CD4-positive, alpha-beta memory T cell (primary cell): ENCODE measurements around the gene GRIA1. TPM values are rescaled to one million over a fixed set of nuclear protein-coding genes. Genes with fewer than 3 reads are reported as not detected.
"Not testable (repeated sequence)": the region's sequence is repeated elsewhere in the genome, so short reads cannot be mapped to it uniquely, and the experiment has no call there.

Source experiments
- CTCF ChIA-PET: fragments of 350-600 bp; sonication (Branson Sonifier 250); formaldehyde crosslinking; loops from one replicate; lab custom pipeline; 2021; ENCODE audit warnings: inconsistent platforms; ENCODE audit not compliant: partially characterized antibody; lab: Charles Lee
- POLR2A ChIA-PET: fragments of 350-600 bp; sonication (Branson Sonifier 250); formaldehyde crosslinking; loops from one replicate; lab custom pipeline; 2021; ENCODE audit not compliant: partially characterized antibody; lab: Charles Lee
- DNase-seq, 5 donors: peaks; one replicate each; pipeline versions ENCODE4 v3.0.0 to v3.0.0-alpha.2; 2020 to 2022; ENCODE audit warnings: mixed read lengths in 1 of 5
- H3K27ac ChIP-seq: one replicate; pipeline ENCODE4 v1.7.0; 2013; ENCODE audit warnings: low read depth, low read length
- H3K27me3 ChIP-seq: 2 replicates; pipeline ENCODE4 v1.7.0; 2013; ENCODE audit warnings: mild to moderate bottlenecking, low read length, moderate library complexity; ENCODE audit not compliant: insufficient read depth
- H3K36me3 ChIP-seq: 2 replicates; pipeline ENCODE4 v1.7.0; 2013; ENCODE audit warnings: mild to moderate bottlenecking, low read length, moderate library complexity; ENCODE audit not compliant: insufficient read depth
- H3K4me1 ChIP-seq: 2 replicates; pipeline ENCODE4 v1.7.0; 2013; ENCODE audit warnings: mild to moderate bottlenecking, low read length, moderate library complexity; ENCODE audit not compliant: insufficient read depth
- H3K4me3 ChIP-seq, 2 donors: one replicate each; pipeline ENCODE4 v1.7.0; 2013; ENCODE audit warnings: low read length in 2 of 2, mild to moderate bottlenecking in 1 of 2
- H3K9me3 ChIP-seq, 2 donors: one replicate each; pipeline ENCODE4 v1.7.0; 2013; ENCODE audit warnings: low read length in 2 of 2, control low read depth in 1 of 2; ENCODE audit not compliant: control insufficient read depth in 1 of 2
- H3K27ac Mint-ChIP-seq, 7 donors: one replicate each; pipeline ENCODE4 v1.8.0; 2020 to 2021; ENCODE audit warnings: mixed read lengths in 7 of 7, mild to moderate bottlenecking in 6 of 7, inconsistent platforms in 3 of 7, moderate library complexity in 3 of 7
- H3K27me3 Mint-ChIP-seq, 2 donors: one replicate each; pipeline ENCODE4 v1.8.0; 2020 to 2021; ENCODE audit warnings: mixed read lengths in 2 of 2
- H3K36me3 Mint-ChIP-seq, 2 donors: one replicate each; pipeline ENCODE4 v1.8.0; 2020 to 2021; ENCODE audit warnings: mixed read lengths in 2 of 2, inconsistent platforms in 1 of 2, mild to moderate bottlenecking in 1 of 2
- H3K4me1 Mint-ChIP-seq, 4 donors: one replicate each; pipeline ENCODE4 v1.8.0; 2020 to 2021; ENCODE audit warnings: mixed read lengths in 4 of 4, mild to moderate bottlenecking in 1 of 4
- H3K4me3 Mint-ChIP-seq, 8 donors: one replicate each; pipeline ENCODE4 v1.8.0; 2020 to 2021; ENCODE audit warnings: mixed read lengths in 8 of 8, mild to moderate bottlenecking in 7 of 8, moderate library complexity in 6 of 8, inconsistent platforms in 3 of 8
- H3K9me3 Mint-ChIP-seq, 8 donors: one replicate each; pipeline ENCODE4 v1.8.0; 2020 to 2021; ENCODE audit warnings: mixed read lengths in 8 of 8, mild to moderate bottlenecking in 5 of 8, inconsistent platforms in 3 of 8, moderate library complexity in 1 of 8
- intact Hi-C: fragments of 100-400 bp; cut with micrococcal nuclease; formaldehyde crosslinking; loops from one replicate; pipeline ENCODE4 v1.15.1; 2023
- polyA plus RNA-seq, 2 donors: library from polyadenylated mRNA; unstranded; fragments of 300-500 nt; fragmentation: Illumina TruSeq; gene quantifications; one replicate each; pipeline ENCODE4 v1.2.3, GENCODE V29; 2021
- total RNA-seq, 2 experiments: library from RNA; stranded (reverse); gene quantifications; one replicate each; pipeline ENCODE4 v1.2.3, GENCODE V29; 2021

Gene GRIA1
- total and polyA plus RNA-seq, 4 experiments from 2014 or later, result not detected

DNA sequence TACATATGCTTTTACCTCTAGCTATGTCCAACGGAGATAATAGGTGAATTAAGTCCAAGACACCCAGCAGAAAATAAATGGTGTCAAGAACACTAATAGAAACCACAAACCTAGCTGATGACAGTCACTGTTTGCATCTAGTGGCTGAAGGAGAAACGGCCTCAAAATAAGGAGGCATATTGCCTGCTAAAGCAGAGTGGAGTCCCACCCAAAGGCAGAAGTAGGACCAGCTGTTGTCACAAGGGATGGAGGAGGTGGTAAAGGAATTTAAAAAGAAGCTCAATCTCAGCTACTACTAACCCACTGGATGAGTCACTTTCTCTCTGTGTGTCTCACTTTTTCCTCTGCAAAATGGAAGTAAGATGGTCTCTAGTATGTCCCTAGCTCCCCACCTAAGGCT is 224.3 kb downstream of the GRIA1 start:
- H3K4me1 Mint-ChIP-seq, result no peaks in the 10 kb centered on the region
- no peaks in the 10 kb centered on the region for H3K36me3 Mint-ChIP-seq
- H3K4me3 ChIP-seq, result no peak overlapping the region
- H3K4me3 Mint-ChIP-seq, result no peak overlapping the region
- POLR2A ChIA-PET, result no interaction called here
- H3K27ac ChIP-seq, result no peak overlapping the region
- no peak overlapping the region for H3K27ac Mint-ChIP-seq
- no peaks in the 10 kb centered on the region for H3K4me1 ChIP-seq
- CTCF ChIA-PET, result no interaction called here
- H3K27me3 ChIP-seq, result no peaks in the 10 kb centered on the region
- H3K36me3 ChIP-seq, result no peaks in the 10 kb centered on the region
- DNase-seq, result no peak
- intact Hi-C loops, result no loop called here
- H3K9me3 ChIP-seq, result no peaks in the 10 kb centered on the region
- H3K27me3 Mint-ChIP-seq, result peaks cover 0 to 2% of the 10 kb centered on the region in 2 donors
- peaks cover 0 to 6% (median 1%) of the 10 kb centered on the region in 8 donors for H3K9me3 Mint-ChIP-seq

DNA sequence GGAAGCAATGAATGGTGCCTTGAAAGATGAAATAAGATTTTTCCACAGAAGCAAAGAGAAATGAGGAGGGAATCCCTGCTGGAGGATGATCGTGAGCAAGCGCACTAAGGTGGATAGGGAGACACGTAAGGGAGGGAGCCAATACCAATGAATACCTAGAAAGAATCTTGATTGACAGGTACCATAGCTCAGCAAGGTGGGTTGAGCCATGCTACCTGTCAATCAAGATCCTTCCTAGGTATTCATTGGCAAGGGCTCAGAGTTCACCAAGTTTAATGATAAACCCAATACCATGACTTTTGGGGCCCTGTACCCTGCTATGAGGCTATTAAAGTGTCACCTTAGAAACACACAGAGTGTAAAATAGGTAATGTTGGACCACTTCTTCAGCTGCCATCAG is 226.8 kb downstream of the GRIA1 start:
- ChIA-PET CTCF (no interaction called here), POLR2A (no interaction called here)
- no peaks in the 10 kb centered on the region for H3K36me3 ChIP-seq
- Mint-ChIP-seq H3K36me3 (no peaks in the 10 kb centered on the region), H3K27ac (no peak overlapping the region), H3K4me1 (no peaks in the 10 kb centered on the region), H3K4me3 (no peak overlapping the region), H3K27me3 (peaks cover 0 to 2% of the 10 kb centered on the region in 2 donors), H3K9me3 (peaks cover 0 to 6% (median under 1%) of the 10 kb centered on the region in 8 donors)
- no peaks in the 10 kb centered on the region for H3K4me1 ChIP-seq
- DNase-seq, result no peak
- H3K27me3 ChIP-seq, result no peaks in the 10 kb centered on the region
- no peak overlapping the region for H3K27ac ChIP-seq
- H3K4me3 ChIP-seq, result no peak overlapping the region
- H3K9me3 ChIP-seq, result no peaks in the 10 kb centered on the region
- intact Hi-C loops, result no loop called here

DNA sequence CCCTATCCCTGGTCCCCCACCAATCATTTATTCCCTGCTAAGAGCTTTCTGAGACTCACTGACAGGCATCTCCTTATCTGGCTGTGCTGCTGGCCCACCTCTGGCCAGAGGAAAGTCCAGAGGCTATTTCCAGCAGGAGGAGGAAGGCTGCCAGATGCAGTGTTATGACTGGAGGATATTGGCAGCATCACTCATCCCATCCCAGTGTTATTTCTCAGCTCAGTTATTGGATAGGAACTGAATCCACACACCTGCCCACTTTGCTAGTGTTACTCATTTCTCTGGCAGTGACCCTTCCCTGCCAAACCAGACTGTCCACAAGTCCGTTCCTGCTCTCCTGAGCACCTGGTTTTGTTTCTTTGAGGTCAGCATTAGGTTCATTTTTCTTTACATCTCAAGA is 228.2 kb downstream of the GRIA1 start:
- POLR2A ChIA-PET, result no interaction called here
- intact Hi-C loops, result no loop called here
- Mint-ChIP-seq H3K27ac (no peak overlapping the region), H3K27me3 (peaks cover 0 to 2% of the 10 kb centered on the region in 2 donors), H3K36me3 (no peaks in the 10 kb centered on the region), H3K4me1 (no peaks in the 10 kb centered on the region), H3K9me3 (peaks cover 0 to 15% (median 5%) of the 10 kb centered on the region in 8 donors), H3K4me3 (no peak overlapping the region)
- no peak overlapping the region for H3K27ac ChIP-seq
- DNase-seq, result no peak
- no peaks in the 10 kb centered on the region for H3K4me1 ChIP-seq
- H3K4me3 ChIP-seq, result no peak overlapping the region
- no peaks in the 10 kb centered on the region for H3K27me3 ChIP-seq
- CTCF ChIA-PET, result no interaction called here
- no peaks in the 10 kb centered on the region for H3K36me3 ChIP-seq
- H3K9me3 ChIP-seq, result no peaks in the 10 kb centered on the region

DNA sequence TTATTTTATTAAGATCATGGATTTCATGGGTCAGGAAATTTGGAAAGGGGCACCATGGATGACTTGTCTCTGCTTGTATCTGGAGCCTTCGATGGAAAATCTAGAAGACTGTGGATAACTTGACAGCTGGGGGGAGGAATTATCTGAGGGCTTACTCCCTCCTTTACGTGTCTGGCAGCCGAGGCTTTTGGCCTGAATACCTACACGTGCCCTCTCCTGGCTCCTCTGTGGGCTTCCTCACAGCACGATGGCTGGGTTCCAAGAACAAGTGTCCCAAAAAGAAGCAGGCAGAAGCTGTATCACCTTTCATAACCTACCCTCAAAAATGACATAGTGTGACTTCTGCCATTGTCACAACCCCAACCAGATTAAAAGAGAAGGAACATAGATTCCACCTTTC is 228.9 kb downstream of the GRIA1 start:
- intact Hi-C loops, result no loop called here

DNA sequence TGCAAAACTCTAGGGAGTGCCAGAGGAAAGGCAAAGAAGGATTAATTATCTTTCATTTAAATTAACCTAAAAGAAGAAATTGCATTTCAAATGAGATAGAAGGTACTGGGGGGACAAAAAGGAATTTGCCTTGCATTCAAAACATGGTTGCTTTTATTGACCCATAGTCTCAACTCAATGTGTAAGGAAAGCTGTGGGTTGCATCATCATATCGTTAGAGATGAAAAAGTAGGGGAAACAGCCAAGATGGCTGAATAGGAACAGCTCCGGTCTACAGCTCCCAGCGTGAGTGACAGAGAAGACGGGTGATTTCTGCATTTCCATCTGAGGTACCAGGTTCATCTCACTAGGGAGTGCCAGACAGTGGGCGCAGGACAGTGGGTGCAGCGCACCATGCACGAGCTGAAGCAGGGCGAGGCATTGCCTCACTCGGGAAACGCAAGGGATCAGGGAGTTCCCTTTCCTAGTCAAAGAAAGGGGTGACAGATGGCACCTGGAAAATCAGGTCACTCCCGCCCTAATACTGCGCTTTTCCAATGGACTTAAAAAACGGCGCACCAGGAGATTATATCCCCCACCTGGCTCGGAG is 232.6 kb downstream of the GRIA1 start:
- H3K27me3 ChIP-seq, H3K4me1 Mint-ChIP-seq, intact Hi-C loops, H3K27ac ChIP-seq, H3K4me3 ChIP-seq, H3K4me1 ChIP-seq, H3K36me3 Mint-ChIP-seq, H3K36me3 ChIP-seq, H3K4me3 Mint-ChIP-seq, H3K9me3 ChIP-seq, DNase-seq, H3K27me3 Mint-ChIP-seq, CTCF ChIA-PET, H3K27ac Mint-ChIP-seq, POLR2A ChIA-PET: not testable (repeated sequence)
- peaks cover 0 to 11% (median 5%) of the 10 kb centered on the region in 8 donors for H3K9me3 Mint-ChIP-seq

More for the DNA sequence above, 228.9 kb downstream of the GRIA1 start:
- H3K4me3 Mint-ChIP-seq, result no peak overlapping the region
- Histone ChIP-seq H3K36me3 (no peaks in the 10 kb centered on the region), H3K27ac (no peak overlapping the region), H3K27me3 (no peaks in the 10 kb centered on the region), H3K4me1 (no peaks in the 10 kb centered on the region), H3K4me3 (no peak overlapping the region), H3K9me3 (no peaks in the 10 kb centered on the region)
- DNase-seq, result no peak
- no peaks in the 10 kb centered on the region for H3K36me3 Mint-ChIP-seq
- CTCF ChIA-PET, result no interaction called here
- H3K27ac Mint-ChIP-seq, result no peak overlapping the region
- H3K4me1 Mint-ChIP-seq, result no peaks in the 10 kb centered on the region
- H3K9me3 Mint-ChIP-seq, result peaks cover 0 to 15% (median 5%) of the 10 kb centered on the region in 8 donors
- H3K27me3 Mint-ChIP-seq, result peaks cover 0 to 2% of the 10 kb centered on the region in 2 donors
- POLR2A ChIA-PET, result no interaction called here

DNA sequence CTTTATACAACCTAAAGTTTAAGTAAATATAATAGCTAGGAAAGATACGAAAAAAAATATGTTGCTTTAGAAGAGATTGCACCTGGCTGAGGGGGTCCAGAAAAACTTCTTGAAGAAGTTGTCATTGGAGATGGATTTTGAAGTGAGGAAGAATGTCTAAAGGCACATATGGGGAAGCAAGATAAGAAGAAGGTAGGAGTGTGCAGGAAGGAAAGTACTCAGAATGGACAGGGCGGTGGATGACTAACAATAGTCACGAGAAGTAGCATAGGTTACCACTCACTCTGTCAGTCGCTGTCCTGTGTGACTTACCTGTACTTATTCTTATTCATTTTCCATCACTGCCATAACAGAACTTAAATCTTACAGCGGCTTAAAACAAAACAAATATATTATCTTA is 251.6 kb downstream of the GRIA1 start:
- H3K36me3 Mint-ChIP-seq, result no peaks in the 10 kb centered on the region
- no peak overlapping the region for H3K4me3 ChIP-seq
- ChIA-PET CTCF (no interaction called here), POLR2A (no interaction called here)
- no peaks in the 10 kb centered on the region for H3K36me3 ChIP-seq
- H3K27ac ChIP-seq, result no peak overlapping the region
- peaks cover 0 to 9% (median under 1%) of the 10 kb centered on the region in 8 donors for H3K9me3 Mint-ChIP-seq
- H3K4me1 ChIP-seq, result no peaks in the 10 kb centered on the region
- no peak overlapping the region for H3K4me3 Mint-ChIP-seq
- no peak for DNase-seq
- peaks cover 2 to 10% of the 10 kb centered on the region in 2 donors for H3K27me3 Mint-ChIP-seq
- no peaks in the 10 kb centered on the region for H3K4me1 Mint-ChIP-seq
- intact Hi-C loops, result no loop called here
- no peak overlapping the region for H3K27ac Mint-ChIP-seq
- no peaks in the 10 kb centered on the region for H3K9me3 ChIP-seq
- no peaks in the 10 kb centered on the region for H3K27me3 ChIP-seq

DNA sequence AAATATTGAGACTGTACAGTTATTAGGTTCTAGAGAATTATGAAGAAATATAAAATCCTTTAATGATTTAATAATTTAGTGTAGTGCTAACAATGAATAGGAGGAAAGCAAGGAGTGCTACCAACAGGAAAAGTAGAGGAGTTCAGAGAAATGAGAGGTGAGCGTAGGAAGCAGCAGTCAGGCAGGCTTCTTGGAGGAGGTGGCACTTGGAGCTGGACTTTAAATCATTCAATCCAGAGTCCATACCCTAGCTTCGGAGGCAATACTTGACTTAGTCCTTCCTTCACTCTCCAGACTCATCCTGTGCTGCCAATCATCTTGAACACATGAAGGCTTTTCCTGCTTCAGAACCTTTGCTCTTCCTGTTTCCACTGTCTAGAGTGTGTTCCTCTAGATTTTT is 254.3 kb downstream of the GRIA1 start:
- H3K9me3 Mint-ChIP-seq, result peaks cover 0 to 4% (median 0%) of the 10 kb centered on the region in 8 donors
- no peaks in the 10 kb centered on the region for H3K4me1 ChIP-seq
- peak overlapping the region in 1 of 8 donors; percentile 24 for H3K4me3 Mint-ChIP-seq
- intact Hi-C loops, result no loop called here
- no peaks in the 10 kb centered on the region for H3K4me1 Mint-ChIP-seq
- ChIA-PET CTCF (no interaction called here), POLR2A (no interaction called here)
- H3K27me3 Mint-ChIP-seq, result peaks cover 2 to 9% of the 10 kb centered on the region in 2 donors
- H3K4me3 ChIP-seq, result no peak overlapping the region
- no peak for DNase-seq
- H3K27ac Mint-ChIP-seq, result no peak overlapping the region
- no peaks in the 10 kb centered on the region for H3K36me3 ChIP-seq
- no peaks in the 10 kb centered on the region for H3K27me3 ChIP-seq
- no peak overlapping the region for H3K27ac ChIP-seq
- H3K36me3 Mint-ChIP-seq, result no peaks in the 10 kb centered on the region
- no peaks in the 10 kb centered on the region for H3K9me3 ChIP-seq
